Neural cell (in vitro differentiated cells): ENCODE measurements around the gene SIX5. TPM values are rescaled to one million over a fixed set of nuclear protein-coding genes. Genes with fewer than 3 reads are reported as not detected.
A peak's percentile ranks its signal among the peaks of the same experiment; 100 is the strongest.

Source experiments
- H2AFZ ChIP-seq: fragments of 200-600, 300-800 bp; sonication (generic), shearing (Covaris generic); 2 replicates; pipeline ENCODE4 v1.6.0; 2014; ENCODE audit warnings: low read depth, mild to moderate bottlenecking, antibody characterized with exemption, low read length, moderate library complexity
- H3F3A ChIP-seq: fragments of 200-600 bp; shearing (Covaris generic); 2 replicates; pipeline ENCODE4 v1.6.1; 2016; ENCODE audit warnings: mild to moderate bottlenecking, moderate library complexity, mixed read lengths, antibody characterized with exemption, low read length; ENCODE audit not compliant: insufficient read depth, poor library complexity, severe bottlenecking
- H3K27ac ChIP-seq: fragments of 200-600, 300-800 bp; sonication (generic), shearing (Covaris generic); 2 replicates; pipeline ENCODE4 v1.5.1; 2014; ENCODE audit warnings: mild to moderate bottlenecking, low read length, moderate library complexity
- H3K27me3 ChIP-seq: fragments of 300-800, 200-600 bp; sonication (generic), shearing (Covaris generic); 2 replicates; pipeline ENCODE4 v1.6.0; 2014; ENCODE audit warnings: mild to moderate bottlenecking, low read depth, low read length, moderate library complexity; ENCODE audit not compliant: insufficient read depth
- H3K36me3 ChIP-seq: fragments of 300-800, 200-600 bp; sonication (generic), shearing (Covaris generic); 2 replicates; pipeline ENCODE4 v1.5.1; 2014; ENCODE audit warnings: mild to moderate bottlenecking, antibody characterized with exemption, low read length, moderate library complexity; ENCODE audit not compliant: insufficient read depth
- H3K4me2 ChIP-seq: fragments of 300-800, 200-600 bp; sonication (generic), shearing (Covaris generic); 2 replicates; pipeline ENCODE4 v1.6.0; 2014; ENCODE audit warnings: mild to moderate bottlenecking, low read length
- H3K4me3 ChIP-seq: fragments of 300-800, 200-600 bp; sonication (generic), shearing (Covaris generic); 2 replicates; pipeline ENCODE4 v1.5.1; 2014; ENCODE audit warnings: mild to moderate bottlenecking, low read length, moderate library complexity
- H3K79me2 ChIP-seq: fragments of 200-600 bp; shearing (Covaris generic); replicated peaks from 2 replicates; pipeline ENCODE4 v1.6.0; 2014; ENCODE audit warnings: mild to moderate bottlenecking, low read length, moderate library complexity; ENCODE audit not compliant: insufficient read depth
- H3K9ac ChIP-seq: fragments of 300-800, 200-600 bp; sonication (generic), shearing (Covaris generic); 2 replicates; pipeline ENCODE4 v1.6.1; 2016; ENCODE audit warnings: mild to moderate bottlenecking, low read length, mixed read lengths
- H3K9me2 ChIP-seq: fragments of 200-600 bp; shearing (Covaris generic); 2 replicates; pipeline ENCODE4 v1.6.1; 2016; ENCODE audit warnings: mild to moderate bottlenecking, low read length, mixed read lengths; ENCODE audit not compliant: insufficient read depth
- H3K9me3 ChIP-seq: fragments of 200-600, 300-800 bp; sonication (generic), shearing (Covaris generic); 2 replicates; pipeline ENCODE4 v1.6.1; 2016; ENCODE audit warnings: mild to moderate bottlenecking, mixed run types, low read length, moderate library complexity, mixed read lengths
- H4K20me1 ChIP-seq: fragments of 200-600 bp; shearing (Covaris generic); 2 replicates; pipeline ENCODE4 v1.6.1; 2016; ENCODE audit warnings: mild to moderate bottlenecking, mixed run types; ENCODE audit not compliant: insufficient read depth
- CTCF ChIP-seq: fragments of 450-650 bp; IDR thresholded peaks from 2 replicates; pipeline ENCODE4 v1.5.1; 2014; ENCODE audit warnings: antibody characterized with exemption, mild to moderate bottlenecking, moderate library complexity; ENCODE audit not compliant: poor library complexity, severe bottlenecking
- EP300 ChIP-seq: fragments of 450-650 bp; conservative IDR thresholded peaks from 2 replicates; pipeline ENCODE4 v1.6.1; 2014; ENCODE audit warnings: antibody characterized with exemption, mild to moderate bottlenecking, moderate library complexity; ENCODE audit not compliant: poor library complexity, severe bottlenecking
- EZH2 ChIP-seq: fragments of 200-600, 300-800 bp; shearing (Covaris generic), sonication (generic); IDR thresholded peaks from 2 replicates; pipeline ENCODE4 v1.6.1; 2014; ENCODE audit warnings: antibody characterized with exemption, low read length, borderline replicate concordance, mild to moderate bottlenecking; ENCODE audit not compliant: insufficient read depth, poor library complexity, severe bottlenecking
- MXI1 ChIP-seq: fragments of 450-650 bp; conservative IDR thresholded peaks from 2 replicates; pipeline ENCODE4 v1.6.1; 2014; ENCODE audit warnings: antibody characterized with exemption, mild to moderate bottlenecking; ENCODE audit not compliant: poor library complexity, severe bottlenecking
- POLR2AphosphoS5 ChIP-seq: IDR thresholded peaks from 2 replicates; pipeline ENCODE4 v1.6.1; 2012
- RAD21 ChIP-seq: fragments of 450-650 bp; conservative IDR thresholded peaks from 2 replicates; pipeline ENCODE4 v1.6.1; 2014; ENCODE audit warnings: antibody characterized with exemption, mild to moderate bottlenecking, moderate library complexity
- REST ChIP-seq: IDR thresholded peaks from 2 replicates; pipeline ENCODE4 v1.6.1; 2012; ENCODE audit warnings: borderline replicate concordance
- SMC3 ChIP-seq: fragments of 450-650 bp; conservative IDR thresholded peaks from 2 replicates; pipeline ENCODE4 v1.6.1; 2014; ENCODE audit warnings: antibody characterized with exemption, mild to moderate bottlenecking, moderate library complexity; ENCODE audit not compliant: poor library complexity
- TAF1 ChIP-seq: IDR thresholded peaks from 2 replicates; pipeline ENCODE4 v1.6.1; 2012; ENCODE audit warnings: low read depth
- polyA plus RNA-seq: library from polyadenylated mRNA; depleted of rRNA; stranded (reverse); fragments of >200 nt; gene quantifications from 2 replicates; pipeline ENCODE4 v1.2.3, GENCODE V29; 2014

Gene SIX5
- polyA plus RNA-seq, 1 donor from 2014 or later = not detected

- H4K20me1 ChIP-seq = no peaks in the 10 kb centered on the region
- no peaks in the 10 kb centered on the region for H3F3A ChIP-seq
- H2AFZ ChIP-seq = no peak overlapping the region
- no peak overlapping the region for H3K4me3 ChIP-seq
- no peak overlapping the region for H3K27ac ChIP-seq
- H3K27me3 ChIP-seq = no peaks in the 10 kb centered on the region
- H3K9me3 ChIP-seq = no peaks in the 10 kb centered on the region
- H3K4me2 ChIP-seq = no peak overlapping the region
- no peaks in the 10 kb centered on the region for H3K79me2 ChIP-seq
- no peaks in the 10 kb centered on the region for H3K36me3 ChIP-seq
- H3K9me2 ChIP-seq = no peaks in the 10 kb centered on the region
- no peak overlapping the region for H3K9ac ChIP-seq
- peak; percentile 83 for TF ChIP-seq CTCF
- no peak for TF ChIP-seq MXI1
- TF ChIP-seq REST = no peak
- TF ChIP-seq SMC3 = peak; percentile 64
- no peak for TF ChIP-seq POLR2AphosphoS5
- TF ChIP-seq EP300 = no peak
- TF ChIP-seq TAF1 = no peak
- no peak for TF ChIP-seq EZH2
- peak; percentile 49 for TF ChIP-seq RAD21
These were observed 48.1 kb upstream of the SIX5 start for GRCh38 chr19:45817010-45817724.

GRCh38 chr19:45816236-45817009 lies 47.4 kb upstream of the SIX5 start:
- Histone ChIP-seq H3K4me2 (no peak overlapping the region), H2AFZ (no peak overlapping the region), H3F3A (no peaks in the 10 kb centered on the region), H3K79me2 (no peaks in the 10 kb centered on the region), H3K27ac (no peak overlapping the region), H3K9me3 (no peaks in the 10 kb centered on the region), H3K9me2 (no peaks in the 10 kb centered on the region), H3K4me3 (peak overlapping the region; percentile 55), H4K20me1 (no peaks in the 10 kb centered on the region), H3K9ac (peak overlapping the region; percentile 31), H3K27me3 (no peaks in the 10 kb centered on the region), H3K36me3 (no peaks in the 10 kb centered on the region)
- no peak for TF ChIP-seq POLR2AphosphoS5
- no peak for TF ChIP-seq TAF1
- no peak for TF ChIP-seq EP300
- no peak for TF ChIP-seq CTCF
- no peak for TF ChIP-seq SMC3
- no peak for TF ChIP-seq EZH2
- no peak for TF ChIP-seq RAD21
- no peak for TF ChIP-seq MXI1
